GM19324 (cell line): ENCODE measurements around the gene OPRD1.
"Not testable (repeated sequence)": the region's sequence is repeated elsewhere in the genome, so short reads cannot be mapped to it uniquely, and the experiment has no call there.

Source experiments
- ATAC-seq: cut with Tn5 transposase; IDR thresholded peaks from one replicate; pipeline ENCODE4 v1.9.1; 2021; ENCODE audit warnings: mild to moderate bottlenecking, moderate library complexity; ENCODE audit not compliant: unreplicated experiment, low FRiP score

The OPRD1 gene

GRCh38 chr1:28800324-28800723 lies 11.6 kb upstream of the OPRD1 start:
- ATAC-seq: no peak

DNA sequence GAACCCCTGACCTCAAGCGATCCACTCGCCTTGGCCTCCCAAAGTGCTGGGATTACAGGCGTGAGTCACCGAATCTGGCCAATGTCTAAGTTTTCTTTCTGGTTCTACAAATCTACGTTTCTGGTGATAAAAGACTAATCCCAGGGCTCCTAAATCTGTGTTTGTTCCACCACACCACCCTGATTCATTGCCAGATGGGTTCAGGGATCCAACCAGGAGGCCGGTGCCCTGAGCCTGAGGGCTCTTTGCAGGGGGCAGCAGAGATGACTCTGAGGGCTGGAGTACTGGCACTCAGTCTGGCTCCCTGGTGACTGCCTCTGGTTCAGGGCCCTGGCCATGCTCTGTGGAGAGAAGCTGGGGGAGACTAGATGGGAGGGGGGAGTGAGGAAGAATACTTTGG lies 10.5 kb upstream of the OPRD1 start:
- no peak for ATAC-seq

GRCh38 chr1:28803051-28803450 lies 8.9 kb upstream of the OPRD1 start:
- no peak for ATAC-seq

DNA sequence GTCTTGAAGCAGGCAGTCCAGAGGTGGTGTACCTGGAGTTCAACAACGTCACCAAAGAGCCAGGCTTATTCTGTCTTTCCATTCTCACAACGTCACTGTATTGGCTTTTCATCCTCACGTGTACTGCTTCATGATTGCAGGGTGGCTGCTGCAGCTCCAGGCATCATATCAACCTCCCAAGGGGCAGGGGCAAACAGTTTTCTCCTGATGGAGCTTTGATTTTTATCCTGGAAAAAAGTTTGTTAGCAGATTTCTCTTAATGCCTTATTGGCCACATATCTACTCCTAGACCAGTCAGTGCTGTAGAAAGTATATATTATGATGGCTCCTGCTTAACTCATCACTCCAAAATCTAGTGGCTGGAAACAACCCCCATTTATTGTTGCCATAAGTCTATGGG lies 8.3 kb upstream of the OPRD1 start:
- no peak for ATAC-seq

DNA sequence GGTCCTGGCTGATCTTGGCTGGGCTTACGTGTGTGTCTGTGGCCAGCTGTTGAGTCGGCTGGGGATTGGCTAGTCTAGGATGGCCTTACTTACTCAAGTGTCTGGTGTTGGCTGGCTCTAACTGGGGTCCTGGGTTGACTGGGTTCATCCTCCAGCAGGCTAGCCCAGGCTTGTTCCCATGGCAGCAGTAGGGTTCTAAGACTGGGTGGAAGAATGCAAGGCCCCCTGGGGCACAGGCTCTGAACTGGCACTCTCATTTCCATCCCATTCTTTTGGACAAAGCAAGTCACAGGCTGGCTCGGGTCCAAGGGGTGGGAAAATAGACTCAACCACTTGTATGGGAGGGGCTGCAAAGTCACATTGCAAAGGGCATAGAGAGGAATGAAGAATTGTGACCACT lies 7.9 kb upstream of the OPRD1 start:
- ATAC-seq: no peak

GRCh38 chr1:28807046-28807445 lies 4.9 kb upstream of the OPRD1 start:
- no peak for ATAC-seq

DNA sequence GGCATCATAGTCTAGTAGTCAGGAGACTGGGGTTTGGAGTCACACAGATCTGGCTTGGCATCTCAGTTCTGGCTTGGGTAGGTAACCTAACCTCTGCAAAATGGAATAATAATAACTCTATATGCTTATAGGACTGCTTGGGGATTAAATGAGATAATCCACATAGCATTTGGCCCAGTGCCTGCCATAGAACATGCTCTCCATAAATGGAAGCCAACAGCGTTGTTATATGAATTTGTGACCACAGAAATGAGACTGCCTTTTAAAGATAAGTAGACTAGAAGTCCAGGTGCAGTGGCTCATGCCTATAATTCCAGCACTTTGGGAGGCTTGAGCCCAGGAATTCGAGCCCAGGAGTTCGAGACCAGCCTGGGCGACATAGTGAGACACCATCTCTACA lies 4.0 kb upstream of the OPRD1 start:
- ATAC-seq: no peak

DNA sequence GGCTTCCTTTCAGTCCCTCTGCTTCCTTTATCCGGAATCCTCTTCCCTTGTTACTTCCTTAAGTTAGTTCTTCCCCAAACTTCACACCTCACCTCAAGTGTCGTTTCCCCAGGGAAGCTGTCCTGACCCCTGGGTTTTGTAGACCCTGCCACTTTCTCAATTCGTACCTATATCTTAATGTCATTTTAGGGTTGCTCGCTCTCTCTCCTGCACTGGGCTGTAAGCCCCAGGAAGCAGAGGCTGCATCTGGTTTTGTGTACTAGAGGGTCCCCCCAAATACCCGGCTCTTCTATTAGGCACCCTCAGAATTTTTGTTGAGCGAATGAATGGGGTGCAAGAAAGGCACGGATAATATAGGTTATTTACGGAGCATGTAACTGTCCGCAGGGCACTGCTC lies 603 bp upstream of the OPRD1 start:
- ATAC-seq: no peak

- ATAC-seq: no peak
Observed at GRCh38 chr1:28812669-28813468, 899 bp downstream of the OPRD1 start.

DNA sequence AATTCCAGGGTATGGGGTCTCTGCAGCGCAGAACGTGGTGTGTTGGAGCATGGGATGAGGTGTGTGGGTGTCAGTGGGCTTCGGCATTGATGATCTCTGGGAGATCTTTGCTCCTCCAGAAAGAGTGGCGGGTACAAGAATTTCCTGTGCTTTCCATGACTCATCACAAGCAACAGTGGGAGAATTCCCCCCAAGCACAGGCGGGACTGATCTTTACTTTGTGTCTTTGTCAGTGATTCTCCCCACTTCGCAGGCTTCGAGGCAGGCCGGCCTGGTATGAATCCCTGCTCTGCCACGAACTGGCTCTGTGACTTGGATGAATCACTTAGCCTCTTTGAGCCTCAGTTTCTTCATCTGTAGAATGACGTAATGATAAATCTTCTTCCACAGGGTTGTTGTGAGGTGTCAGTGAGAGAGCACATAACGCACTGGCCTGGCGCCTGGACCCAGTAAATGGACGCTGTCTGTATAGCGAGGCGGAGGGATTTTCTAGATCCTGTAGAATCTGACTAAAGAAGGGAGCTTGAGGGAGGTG lies 2.0 kb downstream of the OPRD1 start:
- ATAC-seq: no peak

DNA sequence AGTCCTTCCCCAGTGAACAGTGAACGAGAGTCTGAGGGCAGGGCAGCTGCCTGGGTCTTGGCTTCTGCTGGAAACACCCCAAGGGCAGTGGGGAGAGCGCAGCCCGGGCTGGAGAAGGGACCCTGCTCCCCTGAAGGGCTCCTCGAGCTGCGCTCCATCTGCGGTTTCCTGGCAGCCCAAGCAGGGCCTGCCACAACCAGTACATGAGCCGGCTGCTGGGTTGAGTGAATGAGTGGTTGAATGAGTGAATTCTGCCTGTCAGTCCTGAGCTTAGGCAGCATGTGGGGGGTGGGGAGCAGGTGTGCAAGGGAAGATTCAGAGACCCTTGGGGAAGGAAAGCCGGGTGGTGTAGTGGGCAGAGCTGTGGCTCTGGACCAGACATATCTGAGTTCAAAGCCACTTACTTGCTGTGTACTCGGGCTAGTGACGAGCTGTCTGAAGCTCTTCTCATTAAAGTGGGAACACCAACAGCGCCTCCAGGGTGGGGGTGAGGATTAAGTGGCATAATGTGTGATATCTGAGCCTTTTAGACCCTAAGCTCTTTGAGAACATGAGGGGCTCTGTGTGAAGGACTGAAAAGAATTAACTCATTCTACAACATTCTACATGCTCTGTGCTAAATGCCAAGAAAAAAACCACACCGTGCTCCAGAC lies 3.7 kb downstream of the OPRD1 start:
- no peak for ATAC-seq

DNA sequence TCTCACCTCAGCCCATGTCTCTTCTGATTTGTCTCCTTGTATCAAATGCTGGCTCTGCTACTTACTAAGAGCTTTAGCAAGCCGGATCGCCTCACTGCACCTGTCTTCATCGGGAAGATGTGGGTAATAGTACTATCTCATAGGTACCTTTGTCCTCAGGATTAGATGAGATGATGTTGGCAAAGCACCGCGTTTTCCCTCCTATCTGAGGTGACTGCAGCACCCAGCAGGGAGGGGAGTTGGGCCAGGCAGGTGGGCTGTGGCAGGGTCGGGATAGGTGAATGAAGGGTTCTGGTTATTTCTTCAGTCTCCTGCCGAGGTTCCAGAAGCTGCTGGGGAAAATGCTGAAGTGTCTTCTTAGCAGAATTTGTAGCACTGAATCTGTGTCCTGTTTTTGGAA lies 5.2 kb downstream of the OPRD1 start:
- no peak for ATAC-seq

DNA sequence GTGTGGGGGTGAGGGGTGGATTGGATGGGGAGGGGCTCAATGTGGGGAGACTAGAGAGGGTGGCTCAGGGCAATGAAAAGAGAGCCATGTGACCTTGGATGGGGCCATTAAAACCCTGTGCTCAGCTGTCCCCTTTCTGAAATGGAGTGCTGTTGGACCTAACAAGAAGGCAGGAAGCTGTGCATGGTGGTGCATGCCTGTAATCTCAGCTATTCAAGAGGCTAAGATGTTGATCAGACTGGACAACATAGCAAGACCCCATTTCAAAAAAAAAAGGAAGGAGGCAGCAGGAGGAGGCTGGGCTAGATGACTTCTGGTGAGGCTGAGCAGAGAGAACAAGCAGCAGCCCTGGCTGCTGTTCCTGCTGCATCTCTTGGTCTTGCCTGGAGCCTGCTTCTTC lies 7.0 kb downstream of the OPRD1 start:
- ATAC-seq: no peak

GRCh38 chr1:28822799-28823198 lies 10.8 kb downstream of the OPRD1 start:
- ATAC-seq: no peak

- not testable (repeated sequence) for ATAC-seq
Observed at GRCh38 chr1:28824061-28824460, 12.1 kb downstream of the OPRD1 start.

GRCh38 chr1:28828227-28828858 lies 16.4 kb downstream of the OPRD1 start:
- not testable (repeated sequence) for ATAC-seq

GRCh38 chr1:28830814-28831213 lies 18.8 kb downstream of the OPRD1 start:
- no peak for ATAC-seq

DNA sequence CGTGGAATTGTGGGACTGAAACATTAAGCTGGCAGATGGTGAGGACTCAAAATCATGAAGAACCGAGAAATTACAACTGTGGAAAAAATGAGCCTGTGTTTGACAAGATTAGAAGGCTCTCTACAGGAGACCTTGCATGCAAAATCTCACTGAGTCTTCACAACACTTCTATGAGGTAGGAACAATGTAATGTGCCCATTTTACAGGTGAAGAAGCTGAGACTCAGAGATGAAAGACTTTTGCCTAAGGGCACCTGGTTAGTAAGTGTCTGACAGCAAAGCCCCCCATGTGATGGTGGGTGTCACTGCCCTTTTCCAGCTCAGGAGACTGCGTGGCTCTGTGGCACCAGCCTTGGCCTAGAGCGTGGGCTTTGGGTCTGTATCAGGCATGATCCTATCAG lies 21.0 kb downstream of the OPRD1 start:
- ATAC-seq: no peak

DNA sequence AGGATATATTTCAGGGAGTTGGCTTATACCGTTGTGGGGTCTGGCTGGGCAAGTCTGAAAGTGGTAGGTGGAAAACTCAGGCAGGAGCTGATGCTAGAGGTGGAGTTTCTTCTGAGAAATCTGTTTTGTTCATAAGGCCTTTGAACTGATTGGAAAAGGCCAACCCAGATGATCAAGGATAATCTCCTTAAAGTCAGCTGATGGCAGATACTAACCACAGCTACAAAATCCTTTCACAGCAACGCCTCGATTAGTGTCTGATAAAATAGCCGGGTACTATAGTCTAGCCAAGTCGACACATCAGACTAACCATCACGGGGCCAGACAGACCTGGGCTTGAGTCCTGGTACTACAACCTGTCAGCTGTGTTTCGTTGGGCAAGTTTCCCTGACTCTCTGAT lies 21.4 kb downstream of the OPRD1 start:
- ATAC-seq: no peak

GRCh38 chr1:28835237-28835650 lies 23.3 kb downstream of the OPRD1 start:
- ATAC-seq: no peak

DNA sequence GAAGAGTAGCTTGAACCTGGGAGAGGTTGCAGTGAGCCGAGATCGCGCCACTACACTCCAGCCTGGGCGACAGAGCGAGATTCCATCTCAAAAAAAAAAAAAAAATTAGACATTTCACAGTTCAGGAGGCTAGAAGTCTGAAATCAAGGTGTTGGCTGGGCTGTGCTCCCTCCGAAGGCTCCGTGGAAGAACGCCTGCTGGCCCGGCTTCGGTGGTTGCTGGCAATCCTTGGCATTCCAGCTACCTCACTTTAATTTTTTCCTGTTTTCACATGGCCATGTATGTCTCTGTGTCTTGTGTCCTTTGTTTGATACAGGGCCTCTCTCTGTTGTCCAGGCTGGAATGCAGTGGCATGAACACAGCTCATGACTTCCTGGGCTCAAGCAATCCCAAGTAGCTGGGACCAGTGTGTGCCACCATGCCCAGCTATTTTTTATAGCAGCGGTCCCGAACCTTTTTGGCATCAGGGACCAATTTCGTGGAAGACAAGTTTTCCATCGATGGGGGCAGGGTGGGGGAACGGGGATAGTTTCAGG lies 24.5 kb downstream of the OPRD1 start:
- ATAC-seq: no peak
